NCI-H510A (cell line): ENCODE results near the gene MRS2.

ENCODE experiments used
- DNase-seq: peaks from one replicate; lab custom pipeline; 2025; lab: John Stamatoyannopoulos, UW

The MRS2 gene

DNA sequence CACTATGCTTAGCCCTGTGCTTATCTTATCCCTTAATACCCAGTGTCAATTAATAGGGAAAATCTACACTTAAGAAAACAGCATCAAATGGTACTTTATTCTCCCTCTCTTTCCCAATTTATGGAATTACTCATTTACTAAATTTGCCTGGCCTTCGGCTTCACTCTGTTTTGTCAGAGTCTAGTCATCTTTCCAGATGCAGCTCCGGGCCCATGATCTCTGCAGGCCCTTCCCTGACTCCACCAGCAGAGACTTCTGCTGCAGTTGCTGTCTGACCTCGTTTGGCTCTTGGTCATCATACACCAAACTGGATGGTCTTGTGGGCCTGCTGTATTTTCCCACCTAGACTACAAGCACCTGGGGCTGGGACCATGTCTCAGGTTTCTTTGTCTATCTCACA lies 27.4 kb downstream of the MRS2 start:
- DNase-seq, result no peak

DNA sequence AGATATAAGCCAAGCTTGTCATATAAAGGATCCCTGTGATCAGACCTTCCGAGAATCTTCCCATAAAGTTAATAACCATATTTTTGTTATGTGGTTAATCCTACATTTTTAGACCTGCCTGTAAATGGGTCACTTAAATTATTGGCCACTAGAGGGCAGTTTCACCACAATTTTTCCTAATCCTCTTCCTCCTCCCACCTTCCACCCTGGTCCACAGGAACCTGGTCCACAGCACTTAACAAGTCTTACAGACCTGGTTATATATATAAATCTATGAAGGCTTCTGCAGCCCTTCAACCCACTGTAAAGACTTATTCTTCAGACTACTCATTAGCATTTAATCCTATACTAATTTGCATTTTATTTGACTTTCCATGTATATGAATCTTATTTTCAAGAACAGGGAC lies 28.3 kb downstream of the MRS2 start:
- no peak for DNase-seq

DNA sequence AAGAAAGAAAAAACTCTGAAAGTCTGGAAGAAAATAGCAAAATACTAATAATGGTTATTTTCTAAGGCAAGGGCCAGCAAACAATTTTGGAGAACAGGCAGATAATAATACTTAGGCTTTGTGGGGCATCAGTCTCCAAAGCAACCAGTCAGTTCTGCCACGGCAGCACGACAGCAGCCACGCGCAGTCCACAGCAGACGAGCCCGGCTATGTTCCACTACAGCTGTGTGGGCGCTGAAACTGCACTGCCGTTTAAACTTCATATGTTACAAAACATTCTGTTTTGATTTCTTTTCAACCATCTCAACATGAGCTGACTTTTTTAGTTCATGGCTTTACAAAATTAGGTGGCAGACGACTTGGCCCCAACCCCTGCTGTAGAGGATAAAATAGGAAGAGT lies 29.9 kb downstream of the MRS2 start:
- DNase-seq, result no peak

DNA sequence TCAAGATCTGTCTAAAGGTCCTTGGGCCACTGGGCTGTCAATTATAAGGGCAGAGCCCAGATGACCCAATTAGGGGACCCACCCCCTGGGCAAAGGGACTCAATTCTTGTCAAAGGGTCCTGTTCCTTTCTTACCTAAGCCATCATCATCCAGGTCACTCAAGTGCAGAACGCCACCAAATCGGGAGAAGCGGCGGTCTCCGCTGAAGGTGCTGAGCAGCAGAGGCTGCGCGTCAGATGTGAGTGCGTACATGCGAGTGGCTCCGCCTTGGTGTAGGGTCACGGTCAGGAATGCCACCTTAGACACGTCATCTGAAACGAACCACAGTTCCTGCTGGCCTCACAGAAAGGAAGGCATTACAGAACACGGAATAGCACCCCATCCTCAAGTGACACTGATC lies 34.2 kb downstream of the MRS2 start:
- DNase-seq, result no peak

DNA sequence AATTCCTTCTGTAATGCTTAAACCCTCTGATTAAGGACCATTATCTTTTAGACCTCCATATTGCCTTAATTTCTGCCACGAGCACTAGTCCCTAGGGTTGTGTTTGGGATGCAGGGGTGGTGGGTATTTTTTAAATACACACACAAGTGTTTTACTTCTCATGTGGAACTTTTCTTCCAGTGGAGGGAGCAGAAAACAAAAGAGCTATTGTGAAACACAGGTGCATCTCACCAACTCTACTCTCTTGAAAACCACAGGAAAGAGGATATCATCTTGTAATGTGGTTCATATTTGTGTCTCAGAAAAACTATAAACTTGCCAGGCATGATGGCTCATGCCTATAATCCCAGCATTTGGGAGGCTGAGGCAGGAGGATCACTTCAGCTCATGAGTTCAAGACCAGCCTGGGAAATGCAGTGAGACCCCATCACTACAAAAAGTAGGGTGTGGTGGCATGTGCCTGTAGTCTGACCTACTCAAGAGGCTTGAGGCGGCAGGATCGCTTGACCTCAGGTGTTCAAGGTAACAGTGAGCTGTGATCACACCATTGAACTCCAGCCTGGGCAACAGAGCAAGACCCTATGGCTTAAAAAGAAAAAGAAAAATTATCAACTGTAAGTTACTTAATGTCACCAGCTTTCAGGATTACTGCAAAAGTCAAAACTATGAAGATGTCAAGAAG lies 37.3 kb downstream of the MRS2 start:
- no peak for DNase-seq

DNA sequence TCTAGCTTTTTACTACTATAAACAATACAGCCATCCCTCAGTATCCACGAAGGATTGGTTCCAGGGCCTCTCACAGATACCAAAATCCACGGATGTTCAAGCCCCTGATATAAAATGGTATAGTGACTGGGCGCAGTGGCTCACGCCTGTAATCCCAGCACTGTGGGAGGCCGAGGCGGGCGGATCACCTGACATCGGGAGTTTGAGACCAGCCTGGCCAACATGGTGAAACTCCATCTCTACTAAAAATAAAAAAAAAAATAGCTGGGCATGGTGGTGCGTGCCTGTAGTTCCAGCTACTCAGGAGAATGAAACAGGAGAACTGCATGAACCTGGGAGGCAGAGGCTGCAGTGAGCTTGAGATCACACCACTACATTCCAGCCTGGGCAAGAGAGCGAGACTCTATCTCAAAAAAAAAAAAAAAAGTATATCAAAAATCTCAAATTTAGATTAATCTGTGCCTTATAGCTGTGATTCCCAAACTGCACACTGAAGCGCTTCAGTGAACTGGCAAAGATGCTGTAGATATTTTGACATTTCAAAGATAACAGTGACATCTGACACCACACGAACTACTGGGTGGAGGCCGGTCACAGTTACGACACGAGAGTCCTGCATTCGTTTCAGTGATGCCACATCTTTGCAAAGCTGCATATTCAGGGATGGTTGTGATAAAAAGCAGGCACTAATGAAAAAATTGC lies 38.3 kb downstream of the MRS2 start:
- DNase-seq, result no peak

DNA sequence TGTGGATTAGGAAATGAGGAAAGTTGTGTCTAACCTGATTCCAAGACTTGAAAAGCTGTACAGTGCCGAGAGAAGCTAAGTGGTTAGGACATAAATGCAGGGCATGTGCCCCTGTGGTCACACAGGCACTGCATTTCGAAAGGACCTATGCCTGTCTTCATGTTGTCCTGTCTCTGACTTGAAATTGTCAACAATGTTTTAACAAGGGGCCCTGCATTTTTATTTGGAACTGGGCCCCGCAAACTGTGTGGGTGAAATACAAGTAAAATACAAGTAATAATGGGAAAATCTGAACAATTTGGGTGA lies 38.8 kb downstream of the MRS2 start:
- no peak for DNase-seq

DNA sequence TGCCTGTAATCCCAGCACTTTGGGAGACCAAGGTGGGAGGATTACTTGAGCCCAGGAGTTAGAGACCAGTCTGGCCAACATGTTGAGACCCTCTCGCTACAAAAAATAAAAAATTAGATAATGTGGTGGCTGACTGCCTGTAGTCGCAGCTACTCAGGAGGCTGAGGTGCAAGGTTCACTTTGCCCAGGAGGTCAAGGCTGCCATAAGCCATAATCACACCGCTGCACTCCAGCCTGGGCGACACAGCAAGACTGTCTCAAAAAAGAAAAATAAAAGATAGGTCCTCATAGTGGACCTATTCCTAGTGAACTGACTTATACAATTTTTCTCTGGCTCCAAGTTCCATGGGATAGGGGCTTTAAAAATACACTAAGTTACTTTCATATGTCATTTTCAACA lies 41.9 kb downstream of the MRS2 start:
- DNase-seq, result no peak

DNA sequence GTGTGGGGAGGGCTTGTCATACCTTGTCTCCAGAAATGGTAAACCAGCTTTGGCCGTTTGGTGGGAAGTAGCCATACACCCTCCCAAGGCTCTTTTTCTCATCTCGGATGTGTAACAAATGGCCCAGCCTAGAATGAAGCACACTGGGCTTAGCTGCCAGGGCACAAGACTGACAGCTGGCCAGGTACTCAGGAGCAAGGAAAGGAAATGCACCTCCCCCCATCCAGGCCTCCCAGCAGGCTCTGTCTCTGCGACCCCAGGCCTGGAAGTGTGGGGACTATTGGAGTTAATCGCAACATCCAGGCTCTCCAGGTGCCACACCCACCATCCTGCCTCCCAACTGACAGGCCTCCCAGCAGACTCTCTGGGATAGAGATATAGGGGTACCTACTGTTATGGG lies 43.0 kb downstream of the MRS2 start:
- DNase-seq, result no peak

DNA sequence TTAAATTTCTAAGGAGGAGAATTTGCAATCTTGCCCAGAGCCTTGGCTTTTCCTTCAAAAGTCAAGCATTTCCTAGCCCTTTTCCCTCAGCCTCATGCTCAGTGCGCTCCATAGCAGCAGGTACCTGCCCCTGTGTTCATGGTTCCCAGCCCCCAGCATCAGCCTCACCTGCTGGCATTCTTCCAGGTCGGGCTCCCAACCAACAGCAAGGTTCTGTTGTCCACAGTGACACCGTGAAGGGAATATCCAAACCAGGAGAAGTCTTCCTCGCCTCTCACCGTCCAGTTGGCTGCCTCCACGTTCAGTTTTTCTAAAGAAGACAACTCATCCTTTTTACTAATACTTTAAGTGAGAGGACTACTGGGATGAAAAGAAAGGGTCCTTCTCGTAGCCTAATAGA lies 43.9 kb downstream of the MRS2 start:
- no peak for DNase-seq

DNA sequence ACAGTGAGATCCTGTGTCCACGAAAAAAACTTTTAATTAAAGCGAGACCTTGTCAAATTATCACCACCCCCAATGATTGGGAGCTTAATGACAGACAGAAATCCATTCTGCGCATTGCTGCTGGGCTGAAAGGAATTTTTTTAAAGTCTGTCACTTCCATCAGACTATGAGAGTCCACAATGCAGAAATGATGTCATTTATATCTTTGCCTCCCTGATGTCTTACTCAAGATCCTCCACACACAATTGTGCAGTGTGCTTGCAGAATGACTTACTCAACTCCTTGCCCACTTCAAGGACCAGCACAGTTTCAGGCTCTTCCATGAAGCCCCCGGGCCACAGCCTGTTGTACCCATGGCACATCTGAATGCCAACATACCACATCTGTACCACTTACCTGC lies 45.7 kb downstream of the MRS2 start:
- DNase-seq, result no peak

DNA sequence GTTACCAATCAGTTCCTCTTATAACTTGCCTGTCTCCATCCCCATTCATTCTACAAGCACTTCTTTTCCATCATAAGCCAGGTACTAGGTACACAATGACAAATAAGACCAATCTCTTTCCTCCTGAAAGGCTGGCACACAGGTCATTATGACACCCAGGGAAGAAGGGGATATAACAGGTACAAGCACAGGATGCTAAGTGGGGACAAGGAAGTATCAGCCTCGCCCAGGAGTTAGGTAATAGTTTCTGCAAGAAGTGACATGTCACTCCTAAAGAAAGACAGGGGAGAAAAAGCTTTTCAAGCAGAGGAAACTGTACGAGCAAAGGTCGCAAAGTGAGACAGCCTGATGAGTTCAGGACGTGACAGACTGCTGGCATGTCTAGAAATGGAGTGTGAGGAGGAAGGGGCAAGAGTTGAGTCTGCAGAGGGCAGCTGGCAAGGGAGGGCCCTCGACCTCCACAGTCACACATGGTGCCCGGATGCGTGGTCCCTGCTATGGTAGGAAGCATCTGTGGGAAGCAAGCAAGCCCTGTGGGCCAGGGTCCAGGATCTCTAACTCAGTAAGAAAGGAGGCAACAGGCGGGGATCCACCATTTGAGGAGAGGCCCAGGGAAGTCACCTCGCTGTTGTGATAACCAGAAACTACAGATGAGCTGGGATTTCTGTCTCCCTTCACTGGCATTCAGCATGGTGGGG lies 46.2 kb downstream of the MRS2 start:
- no peak for DNase-seq

DNA sequence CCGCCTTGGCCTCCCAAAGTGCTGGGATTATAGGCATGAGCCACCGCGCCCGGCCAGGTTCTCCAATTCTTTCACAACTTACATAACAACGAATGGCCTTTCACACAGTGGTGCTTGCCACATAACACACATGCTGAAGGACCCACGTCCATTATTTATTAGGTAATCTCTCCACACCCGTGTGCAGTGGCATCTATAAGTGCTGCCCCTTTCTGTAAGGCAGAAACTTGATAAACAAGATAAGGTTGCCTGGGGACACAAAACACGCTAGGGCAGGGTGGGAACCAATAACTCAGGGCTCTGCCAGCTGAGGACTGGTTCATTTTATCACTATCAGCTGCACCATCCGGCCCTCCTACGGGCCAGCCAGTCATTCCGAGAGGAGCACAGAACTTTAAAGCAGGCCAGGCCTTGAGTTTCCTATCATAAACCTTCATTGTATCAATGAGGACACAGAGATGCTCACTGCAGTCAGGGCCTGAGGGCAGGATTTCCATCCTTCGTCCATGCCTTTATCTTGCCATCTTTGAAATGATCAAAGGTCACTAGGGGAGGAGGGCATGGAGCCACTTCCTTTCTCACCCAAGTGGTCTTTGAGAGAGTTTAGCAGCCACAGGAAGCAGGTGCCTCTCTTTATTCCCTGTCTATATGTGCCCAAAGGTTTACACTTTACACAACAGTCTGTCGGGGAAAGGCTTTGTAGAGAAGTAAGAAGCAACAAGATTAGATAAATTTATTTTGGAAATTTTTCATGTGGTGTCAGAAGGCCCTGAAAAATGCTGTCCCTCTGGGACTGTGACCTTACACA lies 49.0 kb downstream of the MRS2 start:
- no peak for DNase-seq

DNA sequence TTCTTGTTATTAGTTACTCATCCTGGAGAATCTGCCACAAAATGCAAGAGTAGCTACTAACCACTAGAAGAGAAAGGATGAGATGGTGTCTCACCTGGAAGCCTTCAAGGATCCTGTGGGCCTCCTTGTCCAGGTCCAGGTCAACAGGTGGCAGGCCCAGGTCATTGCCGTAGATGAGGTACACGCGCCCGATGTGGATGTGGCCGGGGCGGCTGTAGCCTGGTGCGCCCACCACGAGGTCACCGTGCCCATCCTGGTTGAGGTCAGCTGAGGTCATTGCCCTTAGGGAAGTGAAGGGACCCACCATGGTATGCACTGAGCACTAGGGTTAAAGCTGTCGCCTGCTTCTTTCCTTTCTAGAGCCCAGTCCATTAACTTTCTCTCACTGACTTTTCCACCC lies 51.2 kb downstream of the MRS2 start:
- no peak for DNase-seq

DNA sequence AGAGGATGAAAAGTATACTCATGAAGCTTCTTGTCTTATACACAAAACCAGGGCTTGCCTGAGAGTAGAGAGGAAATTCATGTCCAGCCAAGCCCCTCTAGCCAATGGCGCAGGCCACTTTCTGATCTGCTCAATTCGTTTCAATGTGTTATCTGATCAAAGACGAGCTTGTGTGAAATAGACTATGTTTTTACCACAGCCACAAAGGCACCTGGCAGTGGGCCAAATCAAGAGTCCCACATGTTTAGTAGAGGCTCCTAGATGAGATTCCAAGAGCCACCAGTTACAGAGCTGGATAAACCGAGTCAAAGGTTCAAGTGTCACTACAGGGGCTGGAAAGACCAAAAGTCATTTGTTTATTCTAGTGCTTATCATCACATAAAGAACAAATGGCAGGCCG lies 51.7 kb downstream of the MRS2 start:
- DNase-seq, result no peak

DNA sequence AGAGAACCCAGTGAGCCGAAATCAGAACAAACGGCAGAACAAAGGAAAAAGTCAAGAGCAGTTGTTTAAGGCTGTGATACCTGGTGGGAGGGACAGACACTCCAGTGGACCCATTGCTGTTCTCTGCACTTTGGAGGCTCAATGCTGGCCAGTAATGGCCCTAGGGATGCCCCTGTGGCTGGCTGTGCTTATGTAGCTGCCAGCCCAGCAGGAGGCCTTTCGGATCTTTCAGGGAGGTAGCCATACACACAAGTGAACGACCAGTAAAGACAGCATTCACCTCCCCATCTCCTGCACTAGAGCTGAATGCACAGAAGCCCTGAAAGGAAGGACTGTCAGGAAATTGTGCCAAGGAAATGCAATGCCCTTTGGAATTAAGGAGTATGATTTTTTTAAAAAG lies 52.3 kb downstream of the MRS2 start:
- no peak for DNase-seq

DNA sequence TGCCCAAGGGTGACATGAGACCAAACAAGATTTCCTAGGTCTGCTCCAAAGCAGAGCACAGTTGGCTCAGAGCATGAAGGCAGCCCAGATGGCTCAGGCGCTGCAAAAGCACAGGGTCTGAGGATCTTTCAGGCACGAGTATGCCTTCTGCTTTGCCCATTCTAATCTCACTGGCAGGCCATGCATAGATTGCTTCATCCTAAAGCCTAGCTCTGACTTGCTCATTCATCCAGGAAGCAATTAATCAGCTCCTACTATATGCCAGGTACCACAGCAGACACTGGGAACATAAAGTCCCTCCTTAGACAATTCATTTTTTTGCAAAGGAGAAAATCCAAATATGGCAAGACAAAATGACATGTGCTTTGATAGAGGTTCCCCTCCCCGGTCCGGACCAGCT lies 55.4 kb downstream of the MRS2 start:
- no peak for DNase-seq

DNA sequence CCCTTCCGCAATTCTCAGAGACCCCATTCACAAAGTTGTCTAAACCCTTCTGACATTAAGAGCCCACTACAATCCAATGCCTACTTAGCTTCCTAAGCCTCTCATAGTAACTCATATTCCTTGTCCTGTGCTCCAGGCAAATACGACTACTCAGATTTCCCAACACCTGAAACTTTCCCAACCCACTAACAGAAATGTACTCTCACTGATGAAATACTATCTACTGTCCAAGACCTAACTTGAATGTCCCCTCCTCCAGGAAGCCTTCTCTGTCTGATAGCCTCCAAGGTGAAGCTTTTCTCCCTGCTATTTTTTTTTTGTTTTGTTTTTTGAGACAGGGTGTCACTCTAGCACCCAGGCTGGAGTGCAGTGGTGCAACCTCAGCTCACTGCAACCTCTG lies 56.2 kb downstream of the MRS2 start:
- no peak for DNase-seq

DNA sequence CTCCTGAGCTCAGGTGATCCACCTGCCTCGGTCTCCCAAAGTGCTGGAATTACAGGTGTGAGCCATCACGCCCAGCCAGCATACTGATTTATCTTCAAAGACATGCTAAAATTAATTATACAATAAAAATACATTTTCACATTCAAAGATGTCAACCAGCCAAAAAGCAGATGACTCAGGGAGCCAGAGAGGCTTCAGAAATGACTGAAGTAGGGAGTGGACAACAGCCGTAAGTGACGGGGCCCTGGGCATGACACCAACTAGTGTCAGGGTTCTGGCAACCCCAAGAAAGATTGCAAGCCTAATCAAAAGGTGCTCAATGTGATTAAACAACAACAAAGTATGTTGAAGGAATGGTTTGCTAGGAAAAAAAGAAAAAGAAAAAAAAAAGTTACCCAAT lies 58.2 kb downstream of the MRS2 start:
- DNase-seq, result no peak

DNA sequence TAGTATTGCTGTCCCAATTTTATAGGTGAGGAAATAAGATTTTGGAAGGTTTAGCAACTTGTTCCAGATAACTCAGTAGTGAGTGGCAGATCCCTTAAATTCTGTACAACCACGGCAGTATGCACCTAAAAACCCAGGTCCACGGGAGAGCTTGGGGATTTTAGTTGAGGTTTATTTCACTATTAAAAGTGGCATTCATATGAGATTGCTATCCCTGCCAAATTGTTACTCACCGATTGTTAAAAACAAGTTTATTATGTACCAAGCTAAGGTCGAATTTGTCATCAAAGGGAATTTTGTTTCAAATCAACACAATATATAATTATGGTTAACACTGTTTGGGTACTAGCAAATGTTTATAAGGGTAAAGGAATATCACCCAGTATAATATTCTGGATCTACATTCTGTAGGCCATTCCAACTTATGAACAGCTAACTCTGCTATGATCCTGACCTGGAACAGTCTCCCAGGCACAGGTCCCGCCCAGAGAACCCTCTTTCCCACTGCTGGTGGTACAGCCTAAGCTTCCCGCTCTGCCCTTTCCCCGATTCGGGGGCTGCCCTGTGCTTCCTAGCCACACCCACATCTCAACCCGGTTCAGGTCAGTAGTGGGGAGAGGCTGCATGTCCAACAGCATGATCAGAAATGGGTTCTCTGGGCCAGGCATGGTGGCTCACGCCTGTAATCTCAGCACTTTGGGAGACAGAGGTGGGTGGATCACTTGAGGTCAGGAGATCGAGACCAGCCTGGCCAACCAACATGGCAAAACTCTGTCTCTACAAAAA lies 61.7 kb downstream of the MRS2 start:
- DNase-seq, result no peak

DNA sequence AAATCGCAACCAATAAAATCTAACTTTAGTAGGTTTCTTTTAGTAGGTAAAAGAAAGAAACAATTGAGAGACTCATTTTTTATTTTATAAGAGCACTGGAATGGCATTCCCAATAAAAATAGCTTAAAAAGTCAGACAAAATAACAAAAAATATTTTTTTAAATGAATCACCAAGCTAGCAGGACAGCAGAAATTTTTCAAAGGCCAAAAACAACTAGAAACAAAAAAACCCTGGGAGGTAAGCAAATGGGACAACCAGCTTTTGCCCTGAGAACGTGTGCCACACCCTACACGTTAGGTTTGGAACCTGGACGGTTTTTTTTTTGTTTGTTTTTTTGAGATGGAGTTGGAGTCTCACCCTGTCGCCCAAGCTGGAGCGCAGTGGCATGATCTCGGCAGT lies 67.1 kb downstream of the MRS2 start:
- DNase-seq, result no peak

DNA sequence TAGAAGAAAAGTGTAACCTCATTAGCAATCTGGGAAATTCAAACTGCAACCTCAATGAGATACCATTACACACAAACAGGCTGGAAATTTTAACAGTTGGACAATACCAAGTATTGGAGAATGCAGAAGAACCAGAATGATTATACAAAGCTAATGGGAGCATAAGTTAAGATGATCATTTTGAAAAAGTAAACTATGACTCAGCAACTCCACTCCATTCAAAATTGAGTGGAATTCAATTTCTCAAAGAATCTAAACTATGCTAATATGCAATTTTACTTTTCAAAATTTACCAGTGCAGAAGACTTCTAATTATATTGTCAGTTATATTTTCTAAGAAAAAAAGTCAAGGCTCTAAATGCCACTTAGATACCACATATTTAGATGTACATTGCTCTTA lies 69.4 kb downstream of the MRS2 start:
- no peak for DNase-seq
